SK-N-SH treated with all-trans-retinoic acid at 6 μM for 48 hours (cell line): Measurements from ENCODE around the gene TMEM183A.

Experiments
- ATAC-seq: fragments of 200-7000 bp; cut with Tn5 transposase; 3 replicates; pipeline ENCODE4 v1.9.1; 2020; ENCODE audit warnings: mild to moderate bottlenecking, moderate library complexity
- ARNTL ChIP-seq: fragments of 450-650 bp; formaldehyde crosslinking; IDR thresholded peaks from 2 replicates; pipeline ENCODE4 v1.5.0; 2020; ENCODE audit warnings: low read depth, mild to moderate bottlenecking, moderate library complexity, borderline replicate concordance
- CREB5 ChIP-seq: fragments of 250-450 bp; sonication (Bioruptor Pico); IDR thresholded peaks from 2 replicates; pipeline ENCODE4 v1.5.1; 2020; ENCODE audit warnings: low read depth, mild to moderate bottlenecking, moderate library complexity
- CSDC2 ChIP-seq: fragments of 250-450 bp; sonication (Bioruptor Pico); IDR thresholded peaks from 2 replicates; pipeline ENCODE4 v1.5.0; 2020; ENCODE audit warnings: mild to moderate bottlenecking, moderate library complexity
- ISL1 ChIP-seq: fragments of 250-450 bp; sonication (Bioruptor Pico); IDR thresholded peaks from 2 replicates; pipeline ENCODE4 v2.1.2; 2022; ENCODE audit warnings: mild to moderate bottlenecking, moderate library complexity
- RARB ChIP-seq: fragments of 250-450 bp; sonication (Bioruptor Pico); IDR thresholded peaks from 2 replicates; pipeline ENCODE4 v1.8.0; 2021; ENCODE audit warnings: mild to moderate bottlenecking, moderate library complexity
- SNAI2 ChIP-seq: fragments of 250-450 bp; sonication (Bioruptor Pico); IDR thresholded peaks from 2 replicates; pipeline ENCODE4 v1.5.0; 2020; ENCODE audit warnings: mild to moderate bottlenecking, moderate library complexity
- TCF4 ChIP-seq: fragments of 250-450 bp; sonication (Bioruptor Pico); IDR thresholded peaks from 2 replicates; pipeline ENCODE4 v1.8.0; 2021; ENCODE audit warnings: mild to moderate bottlenecking, moderate library complexity, borderline replicate concordance
- TOX ChIP-seq: fragments of 250-450 bp; sonication (Bioruptor Pico); IDR thresholded peaks from 2 replicates; pipeline ENCODE4 v1.8.0; 2021; ENCODE audit warnings: mild to moderate bottlenecking, moderate library complexity, borderline replicate concordance
- TSHZ2 ChIP-seq: fragments of 250-450 bp; sonication (Bioruptor Pico); IDR thresholded peaks from 2 replicates; pipeline ENCODE4 v1.5.0; 2020; ENCODE audit warnings: mild to moderate bottlenecking, moderate library complexity
- ZFP30 ChIP-seq: fragments of 450-650 bp; formaldehyde crosslinking; IDR thresholded peaks from 2 replicates; pipeline ENCODE4 v1.5.0; 2022; ENCODE audit warnings: mild to moderate bottlenecking, moderate library complexity
- ZNF565 ChIP-seq: fragments of 450-650 bp; formaldehyde crosslinking; conservative IDR thresholded peaks from 2 replicates; pipeline ENCODE4 v1.5.0; 2020; ENCODE audit warnings: low read depth, mild to moderate bottlenecking, moderate library complexity
- ZNF70 ChIP-seq: fragments of 450-650 bp; formaldehyde crosslinking; IDR thresholded peaks from 2 replicates; pipeline ENCODE4 v1.5.0; 2020; ENCODE audit warnings: mild to moderate bottlenecking, moderate library complexity
- ZNF8 ChIP-seq: fragments of 450-650 bp; formaldehyde crosslinking; IDR thresholded peaks from 2 replicates; pipeline ENCODE4 v1.5.0; 2020; ENCODE audit warnings: mild to moderate bottlenecking, moderate library complexity
- TF ChIP-seq, protein P1 (sequence below): fragments of 250-450 bp; sonication (Bioruptor Pico); IDR thresholded peaks from 2 replicates; pipeline ENCODE4 v1.5.1; 2021; ENCODE audit warnings: mild to moderate bottlenecking, moderate library complexity
- TF ChIP-seq, protein P2 (sequence below): fragments of 250-450 bp; sonication (Bioruptor Pico); IDR thresholded peaks from 2 replicates; pipeline ENCODE4 v1.8.0; 2020; ENCODE audit warnings: mild to moderate bottlenecking, moderate library complexity, borderline replicate concordance
- TF ChIP-seq, protein P3 (sequence below): fragments of 250-450 bp; sonication (Bioruptor Pico); IDR thresholded peaks from 2 replicates; pipeline ENCODE4 v1.8.0; 2021; ENCODE audit warnings: low read depth, mild to moderate bottlenecking, moderate library complexity, borderline replicate concordance

The TMEM183A gene

DNA sequence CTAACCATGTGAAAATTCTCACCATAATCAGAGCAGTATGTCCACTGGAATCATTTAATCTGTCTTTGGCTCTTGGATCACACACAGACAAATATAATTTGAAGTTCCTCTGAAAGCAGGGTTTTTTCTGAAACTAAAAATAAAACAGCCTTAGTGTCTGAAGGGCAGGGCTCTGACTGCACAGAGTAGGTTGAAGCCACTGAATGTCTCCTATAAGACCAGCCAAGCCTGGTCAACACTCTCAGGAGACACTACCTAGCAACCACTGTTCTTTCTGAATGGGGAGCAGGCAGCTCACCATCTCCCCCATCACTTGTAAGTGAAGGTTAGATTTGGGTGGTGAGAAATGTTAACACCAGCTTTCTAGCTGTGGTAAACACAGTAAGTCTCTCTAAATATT, 16.1 kb upstream of the TMEM183A start (continued):
- TF ChIP-seq, protein P1, sequence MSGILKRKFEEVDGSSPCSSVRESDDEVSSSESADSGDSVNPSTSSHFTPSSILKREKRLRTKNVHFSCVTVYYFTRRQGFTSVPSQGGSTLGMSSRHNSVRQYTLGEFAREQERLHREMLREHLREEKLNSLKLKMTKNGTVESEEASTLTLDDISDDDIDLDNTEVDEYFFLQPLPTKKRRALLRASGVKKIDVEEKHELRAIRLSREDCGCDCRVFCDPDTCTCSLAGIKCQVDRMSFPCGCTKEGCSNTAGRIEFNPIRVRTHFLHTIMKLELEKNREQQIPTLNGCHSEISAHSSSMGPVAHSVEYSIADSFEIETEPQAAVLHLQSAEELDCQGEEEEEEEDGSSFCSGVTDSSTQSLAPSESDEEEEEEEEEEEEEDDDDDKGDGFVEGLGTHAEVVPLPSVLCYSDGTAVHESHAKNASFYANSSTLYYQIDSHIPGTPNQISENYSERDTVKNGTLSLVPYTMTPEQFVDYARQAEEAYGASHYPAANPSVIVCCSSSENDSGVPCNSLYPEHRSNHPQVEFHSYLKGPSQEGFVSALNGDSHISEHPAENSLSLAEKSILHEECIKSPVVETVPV, result no peak
- TF ChIP-seq TSHZ2 (no peak), ZNF70 (CRISPR knock-in tag) (no peak), RARB (CRISPR knock-in tag) (no peak), SNAI2 (CRISPR knock-in tag) (no peak), CSDC2 (CRISPR knock-in tag) (no peak), ZNF565 (CRISPR knock-in tag) (no peak), TOX (CRISPR knock-in tag) (no peak), ISL1 (CRISPR knock-in tag) (no peak), ZFP30 (no peak), ARNTL (no peak)
- TF ChIP-seq, protein P2, sequence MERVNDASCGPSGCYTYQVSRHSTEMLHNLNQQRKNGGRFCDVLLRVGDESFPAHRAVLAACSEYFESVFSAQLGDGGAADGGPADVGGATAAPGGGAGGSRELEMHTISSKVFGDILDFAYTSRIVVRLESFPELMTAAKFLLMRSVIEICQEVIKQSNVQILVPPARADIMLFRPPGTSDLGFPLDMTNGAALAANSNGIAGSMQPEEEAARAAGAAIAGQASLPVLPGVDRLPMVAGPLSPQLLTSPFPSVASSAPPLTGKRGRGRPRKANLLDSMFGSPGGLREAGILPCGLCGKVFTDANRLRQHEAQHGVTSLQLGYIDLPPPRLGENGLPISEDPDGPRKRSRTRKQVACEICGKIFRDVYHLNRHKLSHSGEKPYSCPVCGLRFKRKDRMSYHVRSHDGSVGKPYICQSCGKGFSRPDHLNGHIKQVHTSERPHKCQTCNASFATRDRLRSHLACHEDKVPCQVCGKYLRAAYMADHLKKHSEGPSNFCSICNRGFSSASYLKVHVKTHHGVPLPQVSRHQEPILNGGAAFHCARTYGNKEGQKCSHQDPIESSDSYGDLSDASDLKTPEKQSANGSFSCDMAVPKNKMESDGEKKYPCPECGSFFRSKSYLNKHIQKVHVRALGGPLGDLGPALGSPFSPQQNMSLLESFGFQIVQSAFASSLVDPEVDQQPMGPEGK (CRISPR knock-in tag), result no peak

DNA sequence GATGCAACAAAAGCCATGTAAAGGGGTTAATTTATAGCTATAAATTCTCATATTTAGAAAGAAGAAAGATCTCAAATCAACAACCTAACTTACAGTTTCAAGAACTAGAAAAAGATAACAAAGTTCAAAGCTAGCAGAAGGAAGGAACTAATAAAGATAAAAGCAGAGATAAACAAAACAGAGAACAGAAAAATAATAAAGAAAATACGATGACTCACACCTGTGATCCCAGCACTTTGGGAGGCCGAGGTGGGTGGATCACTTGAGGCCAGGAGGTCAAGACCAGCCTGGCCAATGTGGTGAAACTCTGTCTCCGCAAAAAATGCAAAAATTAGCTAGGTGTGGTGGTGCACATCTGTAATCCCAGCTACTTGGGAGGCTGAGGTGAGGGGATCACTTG, 12.4 kb upstream of the TMEM183A start:
- no peak for ATAC-seq
- TF ChIP-seq SNAI2 (CRISPR knock-in tag) (no peak), RARB (CRISPR knock-in tag) (no peak), ZFP30 (no peak), ZNF70 (CRISPR knock-in tag) (no peak)
- TF ChIP-seq, protein P1, result no peak

- TF ChIP-seq TOX (CRISPR knock-in tag) (no peak), ZNF8 (CRISPR knock-in tag) (no peak), ARNTL (no peak), TCF4 (CRISPR knock-in tag) (no peak), SNAI2 (CRISPR knock-in tag) (no peak), CREB5 (CRISPR knock-in tag) (no peak), CSDC2 (CRISPR knock-in tag) (no peak), ZNF565 (CRISPR knock-in tag) (no peak)
- TF ChIP-seq, protein P3, sequence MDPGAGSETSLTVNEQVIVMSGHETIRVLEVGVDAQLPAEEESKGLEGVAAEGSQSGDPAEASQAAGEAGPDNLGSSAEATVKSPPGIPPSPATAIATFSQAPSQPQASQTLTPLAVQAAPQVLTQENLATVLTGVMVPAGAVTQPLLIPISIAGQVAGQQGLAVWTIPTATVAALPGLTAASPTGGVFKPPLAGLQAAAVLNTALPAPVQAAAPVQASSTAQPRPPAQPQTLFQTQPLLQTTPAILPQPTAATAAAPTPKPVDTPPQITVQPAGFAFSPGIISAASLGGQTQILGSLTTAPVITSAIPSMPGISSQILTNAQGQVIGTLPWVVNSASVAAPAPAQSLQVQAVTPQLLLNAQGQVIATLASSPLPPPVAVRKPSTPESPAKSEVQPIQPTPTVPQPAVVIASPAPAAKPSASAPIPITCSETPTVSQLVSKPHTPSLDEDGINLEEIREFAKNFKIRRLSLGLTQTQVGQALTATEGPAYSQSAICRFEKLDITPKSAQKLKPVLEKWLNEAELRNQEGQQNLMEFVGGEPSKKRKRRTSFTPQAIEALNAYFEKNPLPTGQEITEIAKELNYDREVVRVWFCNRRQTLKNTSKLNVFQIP (CRISPR knock-in tag), result no peak
- TF ChIP-seq, protein P2 (CRISPR knock-in tag), result no peak
- peak; percentile 81 for ATAC-seq
Measured at GRCh38 chr1:202998836-202999750, 8.1 kb upstream of the TMEM183A start.
